Right atrium auricular region (tissue), 2 donors: ENCODE results near the gene HIP1R. TPM values are rescaled to one million over a fixed set of nuclear protein-coding genes. Genes with fewer than 3 reads are reported as not detected.

ENCODE experiments used
- DNase-seq: peaks from one replicate; pipeline ENCODE4 v3.0.0-alpha.2; 2019; ENCODE audit warnings: low spot score
- H3K27ac ChIP-seq, 2 donors: fragments of 200-600 bp; sonication (generic); 1 replicate in 1 of 2; 2 replicates in 1 of 2; pipeline ENCODE4 v1.5.1; 2016 to 2019
- H3K27me3 ChIP-seq, 2 donors: fragments of 200-600 bp; sonication (generic); one replicate each; pipeline versions ENCODE4 v1.5.1 to v1.6.0; 2017 to 2019
- H3K36me3 ChIP-seq: fragments of 200-600 bp; sonication (generic); one replicate; pipeline ENCODE4 v1.5.1; 2016
- H3K4me1 ChIP-seq, 2 donors: fragments of 200-600 bp; sonication (generic); one replicate each; pipeline versions ENCODE4 v1.5.1 to v1.6.0; 2017 to 2019
- H3K4me3 ChIP-seq, 2 donors: fragments of 200-600 bp; sonication (generic); 1 replicate in 1 of 2; 2 replicates in 1 of 2; pipeline ENCODE4 v1.5.1; 2017 to 2019; ENCODE audit warnings: mild to moderate bottlenecking in 1 of 2, moderate library complexity in 1 of 2
- H3K9me3 ChIP-seq, 2 donors: fragments of 200-600 bp; sonication (generic); one replicate each; pipeline ENCODE4 v1.5.1; 2019
- CTCF ChIP-seq, 2 donors: fragments of 200-600 bp; sonication (generic); IDR thresholded peaks; one replicate each; pipeline ENCODE4 v1.5.1; 2019; ENCODE audit warnings: antibody characterized with exemption in 2 of 2
- total RNA-seq, 2 donors: library from RNA; depleted of rRNA; stranded (reverse); fragments of >200 nt; gene quantifications; one replicate each; pipeline ENCODE4 v1.1.0, GENCODE V29; 2016

Gene HIP1R
- total RNA-seq, 2 donors from 2014 or later = 32.4 to 43.8 TPM

- H3K9me3 ChIP-seq = no peaks in the 10 kb centered on the region
- peak overlapping the region; percentile 29 to 53 for H3K27ac ChIP-seq
- H3K4me3 ChIP-seq = no peak overlapping the region
- H3K4me1 ChIP-seq = peaks cover 0 to 92% of the 10 kb centered on the region in 2 donors
- no peak for TF ChIP-seq CTCF (IDR thresholded peaks at IDR 0.05)
- no peak for DNase-seq
- no peaks in the 10 kb centered on the region for H3K27me3 ChIP-seq
- H3K36me3 ChIP-seq = no peaks in the 10 kb centered on the region
Observed at GRCh38 chr12:122884091-122884826, 49.0 kb downstream of the HIP1R start.

GRCh38 chr12:122884860-122885259 is 49.6 kb downstream of the HIP1R start:
- DNase-seq = no peak
- Histone ChIP-seq H3K27ac (peak overlapping the region in 1 of 2 donors; percentile 29), H3K27me3 (no peaks in the 10 kb centered on the region), H3K36me3 (no peaks in the 10 kb centered on the region), H3K9me3 (no peaks in the 10 kb centered on the region), H3K4me3 (no peak overlapping the region), H3K4me1 (peaks cover 0 to 92% of the 10 kb centered on the region in 2 donors)
- TF ChIP-seq CTCF (IDR thresholded peaks at IDR 0.05) = no peak

GRCh38 chr12:122886161-122886560 is 50.9 kb downstream of the HIP1R start:
- no peaks in the 10 kb centered on the region for H3K36me3 ChIP-seq
- no peak overlapping the region for H3K4me3 ChIP-seq
- peaks cover 0 to 92% of the 10 kb centered on the region in 2 donors for H3K4me1 ChIP-seq
- no peak for TF ChIP-seq CTCF (IDR thresholded peaks at IDR 0.05)
- DNase-seq = no peak
- H3K9me3 ChIP-seq = no peaks in the 10 kb centered on the region
- no peaks in the 10 kb centered on the region for H3K27me3 ChIP-seq
- H3K27ac ChIP-seq = no peak overlapping the region

- no peak for TF ChIP-seq CTCF (IDR thresholded peaks at IDR 0.05)
- Histone ChIP-seq H3K36me3 (no peaks in the 10 kb centered on the region), H3K27me3 (no peaks in the 10 kb centered on the region), H3K4me3 (no peak overlapping the region), H3K4me1 (peaks cover 0 to 92% of the 10 kb centered on the region in 2 donors), H3K27ac (peak overlapping the region; percentile 89 to 96), H3K9me3 (no peaks in the 10 kb centered on the region)
- no peak for DNase-seq
Observed at GRCh38 chr12:122886851-122887818, 51.9 kb downstream of the HIP1R start.

GRCh38 chr12:122887819-122888212 is 52.6 kb downstream of the HIP1R start:
- Histone ChIP-seq H3K9me3 (no peaks in the 10 kb centered on the region), H3K36me3 (no peaks in the 10 kb centered on the region), H3K4me3 (no peak overlapping the region), H3K4me1 (peaks cover 0 to 92% of the 10 kb centered on the region in 2 donors), H3K27me3 (no peaks in the 10 kb centered on the region), H3K27ac (peak overlapping the region; percentile 89 to 96)
- no peak for DNase-seq
- no peak for TF ChIP-seq CTCF (IDR thresholded peaks at IDR 0.05)
